GM18861 (cell line): ENCODE results near the gene TBL1X.
"Not testable (repeated sequence)": the region's sequence is repeated elsewhere in the genome, so short reads cannot be mapped to it uniquely, and the experiment has no call there.

Source experiments
- ATAC-seq: cut with Tn5 transposase; IDR thresholded peaks from one replicate; pipeline ENCODE4 v1.9.1; 2021; ENCODE audit not compliant: unreplicated experiment

TBL1X gene

GRCh38 chrX:9464435-9465371 is at the start of gene TBL1X:
Gene TBL1X, plus strand, starts transcription at chrX:9465058. Its CDS starts 188,529 bp downstream, at chrX:9653587.
- peak; percentile 24 for ATAC-seq

- no peak for ATAC-seq
Measured at GRCh38 chrX:9416562-9417348, 48.1 kb upstream of the TBL1X start.

- ATAC-seq, result no peak
Measured at GRCh38 chrX:9418262-9418661, 46.6 kb upstream of the TBL1X start.

- ATAC-seq, result no peak
Measured at GRCh38 chrX:9420275-9421265, 44.3 kb upstream of the TBL1X start.

- no peak for ATAC-seq
Measured at GRCh38 chrX:9429767-9430166, 35.1 kb upstream of the TBL1X start.

GRCh38 chrX:9430346-9430921 is 34.4 kb upstream of the TBL1X start:
- no peak for ATAC-seq

- no peak for ATAC-seq
Measured at GRCh38 chrX:9431281-9431680, 33.6 kb upstream of the TBL1X start.

GRCh38 chrX:9433596-9433995 is 31.3 kb upstream of the TBL1X start:
- no peak for ATAC-seq

GRCh38 chrX:9434051-9434550 is 30.8 kb upstream of the TBL1X start:
- ATAC-seq, result no peak

- not testable (repeated sequence) for ATAC-seq
Measured at GRCh38 chrX:9435086-9435485, 29.8 kb upstream of the TBL1X start.

GRCh38 chrX:9436812-9437211 is 28.0 kb upstream of the TBL1X start:
- no peak for ATAC-seq

- no peak for ATAC-seq
Measured at GRCh38 chrX:9438933-9439494, 25.8 kb upstream of the TBL1X start.

- no peak for ATAC-seq
Measured at GRCh38 chrX:9440116-9440844, 24.6 kb upstream of the TBL1X start.

GRCh38 chrX:9442056-9442455 is 22.8 kb upstream of the TBL1X start:
- ATAC-seq, result no peak

GRCh38 chrX:9443327-9443726 is 21.5 kb upstream of the TBL1X start:
- no peak for ATAC-seq

GRCh38 chrX:9447906-9448305 is 17.0 kb upstream of the TBL1X start:
- ATAC-seq, result no peak

GRCh38 chrX:9456250-9457074 is 8.4 kb upstream of the TBL1X start:
- no peak for ATAC-seq

GRCh38 chrX:9458034-9458433 is 6.8 kb upstream of the TBL1X start:
- not testable (repeated sequence) for ATAC-seq
